HG03039 (cell line): ENCODE measurements around the gene GBX1.

Experiments used
- ATAC-seq: cut with Tn5 transposase; IDR thresholded peaks from one replicate; pipeline ENCODE4 v1.9.1; 2021; ENCODE audit warnings: mild to moderate bottlenecking, moderate library complexity; ENCODE audit not compliant: unreplicated experiment

GBX1 gene

GRCh38 chr7:151167197-151167961, at the start of gene GBX1:
TSS of gene GBX1 (minus strand) at chr7:151167694. CDS start at chr7:151167548, 146 bp downstream.
- no peak for ATAC-seq

- ATAC-seq, result no peak
These were observed 47.9 kb upstream of the GBX1 start for GRCh38 chr7:151215396-151215795.

GRCh38 chr7:151213826-151214225, 46.3 kb upstream of the GBX1 start:
- ATAC-seq, result no peak

- no peak for ATAC-seq
These were observed 45.1 kb upstream of the GBX1 start for GRCh38 chr7:151212626-151213025.

DNA sequence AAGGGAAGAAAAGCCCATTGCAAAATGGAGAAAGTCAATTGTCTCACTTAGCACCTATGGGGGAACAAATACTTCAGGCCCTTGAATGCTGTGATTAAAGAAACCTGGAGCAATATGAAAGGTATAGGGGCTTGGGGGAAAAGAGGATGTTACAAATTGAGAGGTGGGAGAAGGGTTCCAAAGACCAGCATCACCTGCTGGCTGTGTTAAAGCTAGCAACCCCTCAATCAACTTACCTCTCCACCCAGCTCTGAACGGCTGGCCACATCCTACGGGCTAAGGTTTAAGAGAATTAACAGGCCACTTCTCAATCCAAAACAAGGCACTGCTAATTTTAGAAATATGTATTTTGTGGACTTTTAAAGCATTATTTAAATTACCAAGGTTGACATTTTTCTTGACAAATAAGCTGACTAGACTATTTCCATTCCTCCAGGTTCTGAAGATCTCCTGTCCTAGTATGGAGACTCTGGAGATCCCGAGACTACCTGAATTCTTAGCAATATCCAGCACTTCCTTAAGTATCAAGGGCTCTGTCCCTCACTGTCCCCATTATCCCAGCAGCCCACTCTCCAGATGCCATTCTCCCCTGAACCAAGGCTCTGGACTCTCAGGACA, 43.8 kb upstream of the GBX1 start:
- no peak for ATAC-seq

DNA sequence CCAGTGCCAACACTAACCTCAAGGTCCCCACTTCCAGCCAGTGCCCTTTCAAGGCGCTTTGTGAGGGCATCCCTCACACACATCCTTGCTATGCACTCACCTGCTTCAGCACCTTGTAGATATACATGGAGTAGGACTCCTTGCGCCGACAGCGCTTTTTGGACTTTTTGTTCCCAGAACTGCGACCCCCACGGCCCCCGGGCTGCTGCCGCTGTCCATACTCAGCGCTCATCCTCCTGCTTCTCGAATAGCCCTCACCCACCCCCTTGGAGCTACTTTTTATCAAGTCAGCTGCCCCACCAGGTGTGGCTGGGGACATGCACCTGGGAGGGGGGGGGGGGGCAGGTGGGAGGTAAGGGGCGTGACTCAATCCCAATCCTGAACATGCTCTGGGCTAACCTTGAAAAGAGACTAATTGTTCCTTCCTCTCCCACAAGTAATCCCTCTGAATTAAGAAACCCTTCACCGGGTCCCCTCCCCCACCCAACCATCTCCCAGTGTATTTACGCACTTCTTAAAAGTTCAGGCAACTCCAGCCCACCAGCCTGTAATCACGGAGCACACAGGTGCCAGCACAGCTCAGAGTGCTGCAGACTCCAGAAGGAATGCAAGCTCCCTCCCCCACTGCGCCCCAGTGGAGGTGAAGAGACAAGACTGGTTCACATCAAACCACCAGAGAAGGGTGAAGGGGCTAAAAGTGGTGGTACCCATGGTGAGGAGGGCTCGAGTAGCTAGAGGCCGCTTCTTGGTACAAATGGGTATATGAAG, 42.8 kb upstream of the GBX1 start, which contains the start of gene H2BK1:
Gene H2BK1 (minus strand): TSS at position 402 of the 768 bp plus-strand sequence. CDS start 170 bp downstream, at position 232.
- ATAC-seq, result no peak

DNA sequence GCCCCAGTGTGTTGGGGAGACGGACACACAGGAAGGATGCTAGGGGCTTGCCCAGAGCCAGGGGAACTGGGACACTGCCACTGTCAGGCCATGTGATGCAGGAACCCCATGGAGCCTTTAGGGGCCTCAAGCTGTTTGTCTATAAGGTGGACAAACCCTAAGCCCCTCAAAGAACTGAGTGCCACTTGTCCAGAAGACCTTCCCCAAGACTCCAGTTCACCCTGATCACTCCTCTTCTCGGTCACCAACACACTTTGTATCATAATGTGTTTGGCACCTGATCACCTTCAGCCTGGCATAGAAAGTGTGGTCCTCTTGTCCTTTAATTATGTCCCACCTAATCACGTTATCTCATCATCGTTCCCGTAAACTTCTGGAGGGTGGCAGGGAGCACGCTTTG, 42.1 kb upstream of the GBX1 start:
- ATAC-seq, result no peak

GRCh38 chr7:151208253-151208862, 40.9 kb upstream of the GBX1 start:
- no peak for ATAC-seq

GRCh38 chr7:151207804-151208203, 40.3 kb upstream of the GBX1 start:
- no peak for ATAC-seq

DNA sequence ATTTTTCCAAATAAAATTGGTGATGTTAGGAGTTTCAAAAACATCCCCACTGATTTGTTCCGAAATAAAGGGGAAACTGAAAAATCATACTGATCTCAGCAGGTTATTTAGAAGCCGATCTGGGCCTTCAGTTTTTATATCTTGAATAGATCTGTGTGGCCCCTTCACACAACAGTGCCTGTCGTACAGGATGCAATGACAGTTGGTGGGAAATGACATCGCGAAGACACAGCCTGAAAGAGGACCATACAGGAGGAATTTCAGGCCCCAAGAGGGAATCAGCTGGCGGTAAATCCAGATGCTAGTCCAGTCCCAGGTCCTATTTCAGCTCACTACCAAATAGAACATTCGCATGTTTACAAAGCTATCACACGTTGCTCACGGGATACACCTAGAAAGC, 39.8 kb upstream of the GBX1 start:
- no peak for ATAC-seq

GRCh38 chr7:151206914-151207313, 39.4 kb upstream of the GBX1 start:
- no peak for ATAC-seq

DNA sequence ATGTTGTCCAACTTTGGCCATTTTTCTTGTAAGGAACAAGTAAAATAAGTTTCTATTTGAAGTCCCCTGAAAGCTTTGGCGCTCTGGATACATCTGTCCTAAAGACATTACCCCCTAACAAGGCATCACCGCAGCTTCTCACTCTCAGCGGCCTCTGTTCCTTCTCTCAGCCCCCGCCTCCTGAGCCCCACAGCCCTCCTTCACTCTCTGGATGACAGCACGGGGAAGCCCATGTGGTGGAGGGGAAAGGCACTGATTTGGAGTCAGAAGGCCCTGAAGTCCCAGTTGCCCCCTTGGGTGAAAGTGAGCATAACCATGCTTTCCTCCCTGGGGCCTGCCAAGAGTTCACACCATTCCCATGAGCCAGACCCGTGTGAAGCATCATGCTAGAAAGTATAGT, 38.2 kb upstream of the GBX1 start:
- no peak for ATAC-seq

DNA sequence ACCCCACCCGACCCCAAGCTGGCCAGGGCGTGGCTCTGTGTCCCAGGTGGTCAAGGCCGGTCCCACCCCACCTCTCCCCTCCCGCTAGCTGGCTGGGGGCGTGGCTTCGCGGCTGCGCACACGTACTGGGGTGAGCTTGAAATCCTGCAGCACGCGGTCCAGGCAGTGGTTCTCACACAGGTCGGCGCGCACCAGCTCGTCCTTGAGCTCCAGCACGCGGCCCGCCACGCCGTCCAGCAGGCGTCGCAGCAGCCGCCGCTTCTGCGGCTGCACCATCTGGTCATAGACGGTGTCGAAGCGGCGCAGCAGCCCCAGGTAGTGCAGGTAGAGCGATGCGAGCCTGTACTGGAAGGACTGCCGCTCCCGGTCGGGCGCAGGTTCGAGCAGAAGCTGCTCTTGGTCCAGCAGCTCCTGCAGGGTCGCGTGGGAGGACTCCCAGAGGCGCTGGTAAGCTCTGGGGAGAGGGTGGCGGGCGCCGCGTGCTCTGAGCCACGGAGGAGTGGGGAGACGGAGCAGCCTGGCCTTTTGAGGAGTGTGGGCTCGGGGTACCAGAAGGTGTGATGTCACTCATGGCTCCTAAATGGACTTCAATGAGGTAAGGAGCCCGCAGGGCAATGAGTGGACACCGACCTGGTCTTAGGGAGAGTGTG, 37.0 kb upstream of the GBX1 start:
- no peak for ATAC-seq

DNA sequence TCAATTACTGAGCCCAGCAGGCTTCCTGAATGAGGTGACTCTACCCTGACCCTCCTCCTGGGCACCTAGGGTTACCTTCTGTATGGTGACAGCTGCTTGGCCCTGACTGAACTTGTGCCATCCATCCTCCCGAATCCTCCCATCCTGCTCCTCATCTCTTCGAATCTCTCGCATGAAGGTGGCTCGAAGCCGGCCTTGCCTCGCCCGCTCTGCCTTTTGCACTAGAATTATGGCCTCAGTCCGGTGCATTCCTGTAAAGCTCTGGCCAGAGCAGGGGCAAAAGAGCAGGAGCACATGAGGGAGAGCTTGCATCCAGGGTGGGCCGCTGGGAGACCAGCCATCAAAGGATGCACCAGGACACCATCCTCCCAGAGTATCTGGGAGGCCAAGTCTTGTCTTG, 35.3 kb upstream of the GBX1 start:
- no peak for ATAC-seq

DNA sequence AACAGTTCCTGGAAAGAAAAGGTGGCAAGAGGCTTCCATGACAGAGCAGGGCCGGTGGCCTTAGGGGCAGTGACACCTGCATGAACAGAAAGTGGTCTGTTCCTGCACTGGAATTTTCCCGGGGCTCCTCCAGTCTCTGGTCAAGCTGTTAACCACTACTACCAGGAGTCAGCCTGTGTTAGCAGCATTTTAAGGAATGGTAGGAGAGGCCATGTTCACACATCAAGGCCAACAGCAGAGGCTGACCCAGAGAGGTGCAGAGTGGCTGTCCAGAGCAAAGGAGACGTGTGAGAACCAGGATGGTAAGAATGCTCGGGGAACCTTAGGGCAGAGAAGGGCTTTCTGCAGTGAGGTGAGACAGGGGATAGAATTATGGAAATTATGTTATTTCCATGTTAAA, 34.3 kb upstream of the GBX1 start:
- no peak for ATAC-seq

DNA sequence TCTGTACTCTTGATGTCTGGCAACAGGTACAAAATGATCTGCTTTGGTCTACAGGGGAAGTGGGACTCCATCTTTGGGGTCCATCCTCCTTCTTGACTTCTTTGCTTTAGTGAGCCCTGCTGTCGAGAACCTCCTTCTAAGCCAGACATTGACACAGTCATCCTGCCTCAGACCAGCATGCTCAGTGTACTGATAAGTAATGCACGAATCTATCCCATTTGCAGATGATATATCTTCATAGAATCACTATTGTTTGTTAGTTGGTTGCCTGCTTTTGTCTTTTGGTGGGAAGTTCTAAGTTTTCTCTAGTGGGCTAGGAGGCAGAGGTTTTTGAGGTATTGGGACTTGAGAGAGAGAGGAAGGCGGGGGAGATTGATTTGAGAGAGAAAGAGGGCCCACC, 33.9 kb upstream of the GBX1 start:
- no peak for ATAC-seq

DNA sequence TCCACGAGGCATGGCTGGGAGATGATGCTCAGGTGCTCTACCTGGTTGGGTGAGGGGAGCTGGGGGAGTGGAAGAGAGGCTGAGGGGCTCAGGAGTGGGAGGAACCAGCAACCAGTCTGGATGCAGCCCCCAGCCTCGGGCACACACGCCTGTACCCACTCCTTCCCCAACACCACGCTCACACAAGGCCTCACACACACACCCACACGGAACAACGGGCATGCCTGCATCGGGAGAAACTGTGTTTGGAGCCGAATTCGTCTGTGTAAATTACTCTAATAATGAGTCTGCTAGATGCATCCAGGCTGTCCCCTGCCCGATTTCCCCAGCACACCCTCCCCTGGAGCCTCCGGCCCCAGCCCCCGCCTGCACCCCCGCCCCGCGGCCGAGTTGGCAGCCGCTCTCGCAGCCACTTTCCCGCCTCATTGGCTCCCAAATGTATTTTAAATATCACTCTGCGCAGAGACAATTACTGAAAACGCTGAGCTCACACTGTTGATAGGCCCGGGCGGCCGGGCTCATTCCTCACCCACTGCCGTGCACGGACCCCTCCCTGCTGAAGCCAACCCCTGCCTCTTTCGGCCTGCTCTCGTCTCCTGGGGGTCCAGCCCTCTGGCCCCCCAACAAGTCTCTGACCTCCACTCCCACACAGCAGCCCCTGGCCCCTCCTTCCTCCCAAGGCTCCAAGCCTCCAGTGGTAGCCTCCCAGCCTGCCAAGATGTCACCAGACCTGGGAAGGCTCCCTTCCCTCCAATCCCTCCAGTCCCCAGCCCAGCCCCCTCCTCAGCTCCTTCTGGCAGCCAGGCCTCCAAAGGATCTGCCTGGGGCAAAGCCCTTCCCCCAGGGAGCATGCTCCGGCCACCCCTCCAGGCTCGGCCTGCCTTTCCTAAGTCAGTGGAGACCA, 31.7 kb upstream of the GBX1 start:
- ATAC-seq, result no peak

GRCh38 chr7:151197932-151198331, 30.4 kb upstream of the GBX1 start:
- no peak for ATAC-seq

DNA sequence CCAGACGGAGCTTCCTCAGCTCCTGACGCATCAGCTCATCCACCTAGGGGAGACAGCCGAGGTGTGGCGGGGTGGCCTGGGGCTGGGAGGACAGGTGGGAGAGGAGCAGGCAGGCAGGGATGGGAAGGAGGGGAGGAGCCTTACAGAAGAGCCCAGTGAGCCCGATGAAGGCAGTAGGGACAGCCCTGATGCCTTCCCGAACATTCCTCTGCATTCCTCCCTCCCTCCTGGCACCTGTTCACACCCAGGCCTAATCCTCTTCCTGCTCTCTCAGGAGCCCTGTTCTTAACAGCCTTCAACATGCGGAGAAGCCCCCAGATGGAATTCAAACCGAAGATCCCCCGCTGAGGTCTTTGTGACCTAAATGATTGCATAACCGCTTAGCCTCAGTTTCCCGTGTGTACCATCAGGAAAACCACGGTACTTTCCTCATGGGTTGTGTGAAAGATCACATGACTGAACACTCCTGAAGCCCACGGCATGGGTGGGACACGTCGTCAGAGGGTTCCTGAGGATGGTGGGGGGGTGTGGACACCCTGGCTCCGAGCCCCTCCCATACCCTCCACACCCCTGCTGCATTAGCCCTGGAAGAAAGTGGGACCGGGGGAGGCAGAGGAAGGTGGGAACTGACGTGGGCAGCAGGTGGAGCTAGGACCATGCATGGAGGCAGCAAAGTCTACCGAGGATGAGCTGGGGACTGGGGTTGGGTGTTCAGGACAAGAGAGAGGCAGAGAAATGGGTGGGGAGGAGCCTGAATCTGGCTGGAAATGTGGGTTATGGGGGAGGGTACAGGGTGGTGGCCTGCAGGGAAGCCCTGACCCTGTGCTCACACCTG, 28.3 kb upstream of the GBX1 start:
- no peak for ATAC-seq
